Choroid plexus epithelial cell (primary cell): ENCODE measurements around the gene CROCC2.

Source experiments
- DNase-seq: peaks from one replicate; pipeline ENCODE4 v3.0.0-alpha.2; 2010; ENCODE audit warnings: low read depth
- H3K4me3 ChIP-seq: 2 replicates; pipeline ENCODE4 v1.5.1; 2011; ENCODE audit warnings: low read depth, mild to moderate bottlenecking, control low read depth, low read length, moderate library complexity
- TF ChIP-seq, protein P1 (sequence below): conservative IDR thresholded peaks from 2 replicates; pipeline ENCODE4 v1.5.1; 2011; ENCODE audit warnings: low read depth, mild to moderate bottlenecking, control low read depth, inconsistent platforms, low read length, moderate library complexity

The CROCC2 gene

GRCh38 chr2:240884745-240885144, 21.4 kb upstream of the CROCC2 start:
- TF ChIP-seq, protein P1, sequence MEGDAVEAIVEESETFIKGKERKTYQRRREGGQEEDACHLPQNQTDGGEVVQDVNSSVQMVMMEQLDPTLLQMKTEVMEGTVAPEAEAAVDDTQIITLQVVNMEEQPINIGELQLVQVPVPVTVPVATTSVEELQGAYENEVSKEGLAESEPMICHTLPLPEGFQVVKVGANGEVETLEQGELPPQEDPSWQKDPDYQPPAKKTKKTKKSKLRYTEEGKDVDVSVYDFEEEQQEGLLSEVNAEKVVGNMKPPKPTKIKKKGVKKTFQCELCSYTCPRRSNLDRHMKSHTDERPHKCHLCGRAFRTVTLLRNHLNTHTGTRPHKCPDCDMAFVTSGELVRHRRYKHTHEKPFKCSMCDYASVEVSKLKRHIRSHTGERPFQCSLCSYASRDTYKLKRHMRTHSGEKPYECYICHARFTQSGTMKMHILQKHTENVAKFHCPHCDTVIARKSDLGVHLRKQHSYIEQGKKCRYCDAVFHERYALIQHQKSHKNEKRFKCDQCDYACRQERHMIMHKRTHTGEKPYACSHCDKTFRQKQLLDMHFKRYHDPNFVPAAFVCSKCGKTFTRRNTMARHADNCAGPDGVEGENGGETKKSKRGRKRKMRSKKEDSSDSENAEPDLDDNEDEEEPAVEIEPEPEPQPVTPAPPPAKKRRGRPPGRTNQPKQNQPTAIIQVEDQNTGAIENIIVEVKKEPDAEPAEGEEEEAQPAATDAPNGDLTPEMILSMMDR = no peak
- no peak for DNase-seq
- H3K4me3 ChIP-seq = no peak overlapping the region

GRCh38 chr2:240885566-240885965, 20.6 kb upstream of the CROCC2 start:
- TF ChIP-seq, protein P1 = no peak
- no peak overlapping the region for H3K4me3 ChIP-seq
- DNase-seq = no peak

- DNase-seq = no peak
- TF ChIP-seq, protein P1 = no peak
Measured at GRCh38 chr2:240886023-240886565, 20.0 kb upstream of the CROCC2 start.

GRCh38 chr2:240886678-240887609, 19.2 kb upstream of the CROCC2 start:
- no peak for DNase-seq
- no peak overlapping the region for H3K4me3 ChIP-seq
- TF ChIP-seq, protein P1 = no peak

More at GRCh38 chr2:240886023-240886565, 20.0 kb upstream of the CROCC2 start:
- no peak overlapping the region for H3K4me3 ChIP-seq

GRCh38 chr2:240887631-240888030, 18.5 kb upstream of the CROCC2 start:
- H3K4me3 ChIP-seq = no peak overlapping the region
- TF ChIP-seq, protein P1 = no peak
- no peak for DNase-seq

DNA sequence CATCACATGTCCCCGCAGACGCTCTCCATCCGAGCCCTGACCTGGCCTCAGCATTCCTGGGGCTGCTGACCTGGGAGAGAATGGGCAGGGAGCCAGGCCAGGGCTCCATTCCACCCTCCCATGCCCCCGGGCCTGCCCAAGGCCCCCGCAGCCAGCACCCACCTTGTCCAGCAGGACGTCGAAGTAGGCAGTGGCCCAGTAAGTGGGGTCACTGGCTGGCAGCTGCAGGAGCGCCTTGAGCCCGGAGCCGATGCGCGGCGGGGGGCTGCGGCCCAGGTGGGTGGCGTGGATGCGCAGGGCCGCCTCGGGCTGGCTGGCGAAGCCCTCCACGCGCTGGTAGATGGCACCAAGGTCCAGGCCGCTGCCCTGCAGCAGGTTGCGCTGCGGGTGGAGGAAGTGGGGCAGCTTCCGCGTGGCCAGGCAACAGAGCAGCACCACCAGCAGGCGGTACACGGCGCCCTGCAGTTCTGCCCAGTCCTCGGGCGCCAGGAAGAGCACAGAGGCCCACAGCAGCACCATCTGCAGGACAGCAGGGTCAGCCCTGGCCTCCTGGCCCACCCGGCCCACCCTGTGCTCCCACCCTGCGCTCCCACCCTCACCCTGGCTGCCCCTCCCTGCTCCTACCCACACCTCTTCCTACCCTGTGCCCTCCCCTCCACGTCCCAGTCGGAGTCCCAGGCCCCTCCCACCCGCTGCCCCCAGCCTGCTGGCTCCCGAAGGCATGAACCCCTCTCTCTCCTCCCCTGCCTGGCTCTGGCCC, 17.8 kb upstream of the CROCC2 start:
- H3K4me3 ChIP-seq = no peak overlapping the region
- DNase-seq = no peak
- TF ChIP-seq, protein P1 = no peak
